K562 treated with DMSO at 1 percent for 24 hours (cell line): Measurements from ENCODE around the gene PVALEF. TPM values are rescaled to one million over a fixed set of nuclear protein-coding genes. Genes with fewer than 3 reads are reported as not detected.

ENCODE experiments used
- total RNA-seq: library from RNA; unstranded; fragments of 300-600 nt; gene quantifications from 2 replicates; pipeline ENCODE4 v1.2.3, GENCODE V29; 2022; ENCODE audit warnings: low read depth; ENCODE audit not compliant: insufficient read depth

Gene PVALEF
- not detected in 2 replicates for total RNA-seq

DNA sequence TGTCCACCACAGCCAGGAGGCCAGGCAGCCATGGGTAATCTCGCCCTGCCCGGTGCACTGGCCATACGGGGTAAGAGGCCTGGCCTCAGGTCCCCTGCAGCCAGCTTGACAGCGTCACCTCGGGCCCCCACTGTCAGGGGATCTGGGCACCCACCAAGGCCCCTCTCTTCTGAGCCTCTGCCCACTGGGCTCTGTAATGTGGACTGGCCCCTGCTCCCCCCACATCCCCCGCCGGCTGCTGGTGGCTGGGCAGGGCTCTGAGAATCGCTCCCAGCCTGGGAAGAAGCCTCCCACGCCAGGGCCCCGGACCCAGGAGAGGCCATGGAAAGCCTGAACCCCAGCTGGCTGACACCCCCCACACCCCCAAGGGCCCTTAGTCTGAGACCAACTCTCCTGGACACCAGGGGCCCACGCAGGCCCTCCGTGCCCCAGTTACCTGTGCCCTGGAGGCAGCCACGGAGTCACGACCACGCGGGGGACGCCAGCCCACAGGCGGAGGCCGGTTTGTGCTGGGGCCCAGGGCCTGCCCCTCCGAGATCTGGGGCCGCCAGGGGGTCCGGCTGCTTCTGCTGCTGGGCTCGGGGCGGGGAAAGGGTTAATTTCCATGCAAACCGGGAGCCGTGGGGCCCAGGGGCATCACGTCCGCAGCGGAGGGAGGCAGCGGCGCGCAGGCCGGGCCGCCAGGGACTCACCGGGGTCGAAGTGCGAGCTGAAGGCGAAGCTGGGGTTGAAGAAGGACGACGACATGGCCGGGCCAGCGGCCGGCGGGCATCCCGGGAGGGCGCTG, at the start of gene PVALEF:
PVALEF (plus strand) TSS at position 262 of the 787 bp plus-strand sequence. CDS start 15,720 bp downstream, outside the sequence.

DNA sequence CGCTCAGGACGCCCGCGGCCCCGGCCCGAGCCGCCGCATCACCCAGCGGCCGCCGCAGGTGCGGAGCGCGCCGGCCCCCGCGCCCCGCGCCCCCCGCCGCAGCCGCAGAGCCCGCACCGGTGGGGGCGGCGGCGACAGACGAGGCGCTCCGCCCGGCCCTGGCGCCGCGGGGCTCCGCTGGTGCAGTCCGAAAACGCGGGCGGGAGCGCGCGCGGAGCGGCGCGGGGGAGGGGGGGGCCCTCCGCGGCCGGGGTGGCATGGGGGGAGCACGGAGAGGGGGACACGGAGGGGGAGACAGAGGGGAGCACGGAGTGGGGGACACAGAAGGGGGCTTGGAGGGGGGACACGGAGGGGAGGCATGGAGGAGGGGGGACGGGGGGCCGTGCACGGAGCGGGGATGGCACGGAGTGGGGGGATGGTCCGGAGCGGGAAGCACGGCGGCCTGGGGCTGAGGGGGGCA, 756 bp downstream of the PVALEF start, which contains the start of gene AATK:
AATK (minus strand) TSS at position 189 of the 460 bp plus-strand sequence. CDS start 229 bp downstream, outside the sequence.

DNA sequence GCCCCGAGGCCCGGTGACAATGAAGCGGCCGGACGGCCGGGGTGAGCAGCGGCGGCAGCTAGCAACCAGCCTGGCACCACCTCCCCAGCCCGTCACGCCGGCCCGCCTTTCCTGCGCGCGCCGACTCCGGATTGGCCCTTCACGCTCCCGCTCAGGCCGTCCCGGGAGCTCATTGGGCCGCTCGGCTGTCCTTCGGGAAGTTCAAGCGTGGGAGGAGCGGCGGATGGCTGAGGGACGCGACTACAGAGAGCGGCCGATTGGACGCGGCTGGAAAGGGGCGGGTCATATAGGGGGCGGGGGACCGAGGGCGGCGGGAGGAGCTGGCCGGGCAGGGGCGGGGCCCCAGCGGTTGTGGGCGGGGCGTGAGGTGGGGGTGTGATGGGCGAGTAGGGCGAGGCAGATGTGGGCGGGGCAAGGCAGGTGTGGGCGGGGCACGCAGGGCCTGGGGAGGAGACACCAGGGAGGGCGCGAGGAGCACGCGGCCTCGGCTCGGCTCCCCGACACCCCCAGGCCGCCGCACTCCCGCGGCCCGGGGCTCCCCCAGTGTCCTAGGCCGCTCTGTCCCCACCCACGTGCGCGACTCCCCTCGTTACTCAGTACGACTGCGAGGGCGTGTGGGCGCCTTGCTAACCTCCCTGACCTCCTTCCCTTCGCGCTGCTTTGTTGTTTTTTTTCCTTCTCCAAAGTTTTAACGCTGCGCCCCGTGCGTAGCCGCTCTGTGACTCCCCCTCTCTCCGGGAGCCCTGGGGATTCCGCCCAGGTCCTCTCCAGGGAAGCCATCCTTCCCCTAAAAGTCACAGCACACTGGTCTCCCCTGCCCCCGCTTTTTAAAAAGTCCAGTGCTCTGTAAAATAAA, 57.8 kb downstream of the PVALEF start, which contains the start of gene CEP131:
CEP131 (minus strand) TSS at position 60 of the 856 bp plus-strand sequence. CDS start 2,909 bp downstream, outside the sequence.

Other genes with a start within 250 kb of the PVALEF start
- 28.6 and 30.8 TPM in 2 replicates for gene CHMP6, start 173.7 kb upstream of the PVALEF start, total RNA-seq
- gene BAIAP2, start 130.4 kb upstream of the PVALEF start, total RNA-seq = 105 and 110 TPM in 2 replicates
- gene AATK, start 714 bp downstream of the PVALEF start, total RNA-seq = 0.16 TPM in 1 of 2 replicates, not detected in the other
- gene CEP131, start 57.5 kb downstream of the PVALEF start, total RNA-seq = 34.5 and 37.9 TPM in 2 replicates
- 25.8 and 27.1 TPM in 2 replicates for gene TEPSIN, start 73.5 kb downstream of the PVALEF start, total RNA-seq
- gene NDUFAF8, start 73.8 kb downstream of the PVALEF start, total RNA-seq = 66.8 and 71.4 TPM in 2 replicates
- gene SLC38A10, start 129.8 kb downstream of the PVALEF start, total RNA-seq = 106 and 116 TPM in 2 replicates
- gene BAHCC1, start 229.9 kb downstream of the PVALEF start, total RNA-seq = 7.7 and 8.3 TPM in 2 replicates